NT2/D1 (cell line): ENCODE data around the gene KIF21B.

Experiments
- YY1 ChIP-seq: IDR thresholded peaks from 2 replicates; pipeline ENCODE4 v1.6.1; 2011; ENCODE audit not compliant: insufficient read length, insufficient read depth
- ZNF274 ChIP-seq: IDR thresholded peaks from 2 replicates; pipeline ENCODE4 v1.6.1; 2011; ENCODE audit warnings: mild to moderate bottlenecking, low read depth, low read length

DNA sequence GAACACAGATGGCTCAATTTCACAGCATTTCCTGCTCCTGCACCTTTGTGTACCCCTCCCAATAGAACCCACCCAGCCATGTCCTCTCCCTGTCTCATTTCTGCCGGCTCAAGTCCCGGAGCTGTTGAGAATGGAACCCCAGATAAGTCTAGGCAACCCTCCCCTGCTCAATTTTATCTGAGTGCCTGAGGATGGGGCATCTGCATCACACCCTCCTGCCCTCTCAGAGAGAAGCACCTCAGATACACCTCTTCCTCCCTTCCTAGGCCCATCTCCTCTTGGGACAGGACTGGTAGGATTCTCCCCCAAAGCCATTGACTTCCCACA lies 1.1 kb downstream of the KIF21B start:
- TF ChIP-seq ZNF274 (no peak), YY1 (no peak)
